GM10248 (cell line): ENCODE data around the gene PATE1.
"Not testable (repeated sequence)": the region's sequence is repeated elsewhere in the genome, so short reads cannot be mapped to it uniquely, and the experiment has no call there.

Experiments
- CTCF ChIA-PET: fragments of 300-600 bp; sonication (Branson Sonifier 250); formaldehyde crosslinking; extraction: SDS; loops from one replicate; lab custom pipeline; 2021; ENCODE audit warnings: antibody characterized with exemption; lab: Yijun Ruan, JAX
- POLR2A ChIA-PET: fragments of 350-650 bp; sonication (Branson Sonifier 250); formaldehyde crosslinking; extraction: SDS; loops from one replicate; lab custom pipeline; 2020; ENCODE audit warnings: antibody characterized with exemption; lab: Yijun Ruan, JAX
- DNase-seq: peaks from one replicate; pipeline ENCODE4 v3.0.0; 2012; ENCODE audit errors: extremely low spot score
- CTCF ChIP-seq: IDR thresholded peaks from 2 replicates; pipeline ENCODE4 v1.5.1; 2012; ENCODE audit warnings: mild to moderate bottlenecking, low read depth; ENCODE audit errors: extremely low read depth, missing control alignments, control extremely low read depth

The PATE1 gene

GRCh38 chr11:125745979-125746378, at the start of gene PATE1:
PATE1 (plus strand) TSS chr11:125746279; CDS start chr11:125746305, 26 bp downstream.
- DNase-seq, result no peak
- TF ChIP-seq CTCF, result no peak
- ChIA-PET POLR2A (no interaction called here), CTCF (no interaction called here)

- CTCF ChIA-PET, result no interaction called here
- TF ChIP-seq CTCF, result no peak
- POLR2A ChIA-PET, result no interaction called here
- no peak for DNase-seq
Measured at GRCh38 chr11:125701018-125701610, 45.0 kb upstream of the PATE1 start.

GRCh38 chr11:125701858-125702621, 44.0 kb upstream of the PATE1 start:
- no peak for TF ChIP-seq CTCF
- no peak for DNase-seq
- CTCF ChIA-PET, result interaction anchor here (1.2 to 1.4 kb wide), 2 partner anchors 17 to 22 kb away, joined by 3 to 4 read pairs; no protein-coding TSS in a partner anchor
- POLR2A ChIA-PET, result no interaction called here

- POLR2A ChIA-PET, DNase-seq, CTCF ChIA-PET: not testable (repeated sequence)
Measured at GRCh38 chr11:125704686-125705085, 41.4 kb upstream of the PATE1 start.

GRCh38 chr11:125720781-125721180, 25.3 kb upstream of the PATE1 start:
- ChIA-PET POLR2A (no interaction called here), CTCF (no interaction called here)
- TF ChIP-seq CTCF, result no peak
- no peak for DNase-seq

- no peak for TF ChIP-seq CTCF
- ChIA-PET CTCF (interaction anchor here (1.0 to 1.9 kb wide), 3 partner anchors 9 to 757 kb away, joined by 3 to 9 read pairs (median 3); no protein-coding TSS in a partner anchor), POLR2A (no interaction called here)
- DNase-seq, result no peak
Measured at GRCh38 chr11:125724125-125724524, 22.0 kb upstream of the PATE1 start.

- POLR2A ChIA-PET, result no interaction called here
- DNase-seq, result no peak
- TF ChIP-seq CTCF, result no peak
- CTCF ChIA-PET, result interaction anchor here (1.2 kb wide), 1 partner anchor 34 kb away, joined by 4 read pairs; no protein-coding TSS in a partner anchor
Measured at GRCh38 chr11:125728969-125729368, 17.1 kb upstream of the PATE1 start.
